ENCODE results near the gene ANKRD60.

- no peak for TF ChIP-seq MAFK (IDR thresholded peaks at IDR 0.05; ENCODE audit: low read depth, low read length)
- TF ChIP-seq CTCF (conservative IDR thresholded peaks at IDR 0.05; ENCODE audit: low read depth, low read length), result no peak
- no peak for TF ChIP-seq BHLHE40 (IDR thresholded peaks at IDR 0.05; ENCODE audit: low read depth, low read length)
- no peak for TF ChIP-seq POLR2A (IDR thresholded peaks at IDR 0.05; ENCODE audit: low read depth, low read length)
- no peak for TF ChIP-seq RAD21 (IDR thresholded peaks at IDR 0.05; ENCODE audit: low read length)
- no peak for TF ChIP-seq RFX5 (IDR thresholded peaks at IDR 0.05; ENCODE audit: low read depth, low read length)
- TF ChIP-seq NFE2L2 (IDR thresholded peaks at IDR 0.05; ENCODE audit: low read depth, low read length), result no peak
- no peak for TF ChIP-seq SMC3 (IDR thresholded peaks at IDR 0.05; ENCODE audit: low read depth, low read length)
- TF ChIP-seq CHD1 (IDR thresholded peaks at IDR 0.05; ENCODE audit: low read depth, low read length), result no peak
- no peak for TF ChIP-seq USF2 (IDR thresholded peaks at IDR 0.05; ENCODE audit: low read depth, low read length)
- TF ChIP-seq RCOR1 (IDR thresholded peaks at IDR 0.05; ENCODE audit: insufficient replicate concordance, low read length), result no peak
- no peak for TF ChIP-seq FOS (IDR thresholded peaks at IDR 0.05; ENCODE audit: low read depth, low read length)
Observed at GRCh38 chr20:58177799-58178198, 50.7 kb downstream of the ANKRD60 start.

Measured in IMR-90 (cell line).